SK-N-SH treated with all-trans-retinoic acid at 6 μM for 48 hours (cell line): ENCODE data around the gene THSD4.

ENCODE experiments used
- CSDC2 ChIP-seq: fragments of 250-450 bp; sonication (Bioruptor Pico); IDR thresholded peaks from 2 replicates; pipeline ENCODE4 v1.5.0; 2020; ENCODE audit warnings: mild to moderate bottlenecking, moderate library complexity
- CSRNP3 ChIP-seq: fragments of 250-450 bp; sonication (Bioruptor Pico); IDR thresholded peaks from 2 replicates; pipeline ENCODE4 v1.5.1; 2021; ENCODE audit warnings: mild to moderate bottlenecking, moderate library complexity
- ESRRG ChIP-seq: fragments of 250-450 bp; sonication (Bioruptor Pico); IDR thresholded peaks from 2 replicates; pipeline ENCODE4 v1.6.1; 2021; ENCODE audit warnings: mild to moderate bottlenecking
- ISL1 ChIP-seq: fragments of 250-450 bp; sonication (Bioruptor Pico); IDR thresholded peaks from 2 replicates; pipeline ENCODE4 v2.1.2; 2022; ENCODE audit warnings: mild to moderate bottlenecking, moderate library complexity
- PATZ1 ChIP-seq: fragments of 250-450 bp; sonication (Bioruptor Pico); IDR thresholded peaks from 2 replicates; pipeline ENCODE4 v1.8.0; 2020; ENCODE audit warnings: mild to moderate bottlenecking, moderate library complexity, borderline replicate concordance
- TSHZ2 ChIP-seq: fragments of 250-450 bp; sonication (Bioruptor Pico); IDR thresholded peaks from 2 replicates; pipeline ENCODE4 v1.5.0; 2020; ENCODE audit warnings: mild to moderate bottlenecking, moderate library complexity

GRCh38 chr15:71566226-71566625, 451.0 kb downstream of the THSD4 start:
- TF ChIP-seq PATZ1 (CRISPR knock-in tag) = no peak
- TF ChIP-seq CSDC2 (CRISPR knock-in tag) = no peak
- no peak for TF ChIP-seq TSHZ2 (CRISPR knock-in tag)
- TF ChIP-seq ISL1 (CRISPR knock-in tag) = no peak
- TF ChIP-seq CSRNP3 (CRISPR knock-in tag) = no peak
- no peak for TF ChIP-seq ESRRG
